ENCODE measurements around the gene SND1. TPM values are rescaled to one million over a fixed set of nuclear protein-coding genes. Genes with fewer than 3 reads are reported as not detected.

Gene SND1
- total RNA-seq, 2 experiments from 2014 or later: 132 to 148 TPM

DNA sequence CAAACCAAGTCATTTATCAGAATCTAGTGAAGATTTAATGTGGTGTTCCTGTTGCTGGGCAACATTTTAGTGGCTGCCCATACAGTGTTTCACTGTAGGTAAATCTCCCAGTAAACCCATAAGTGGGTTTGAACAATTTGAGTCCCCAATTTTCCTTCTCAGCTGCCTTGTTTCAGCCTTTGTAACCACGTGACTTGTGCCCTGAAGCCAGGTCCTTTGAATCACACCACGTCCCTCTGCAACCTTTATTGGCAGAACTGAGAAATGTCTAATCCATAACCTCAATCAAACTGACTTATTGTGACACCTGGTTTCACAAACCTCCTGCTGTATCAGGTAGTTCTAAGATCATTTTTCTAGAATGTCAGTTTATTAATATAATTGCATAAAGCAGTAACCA is 30.1 kb downstream of the SND1 start:
- no peak overlapping the region for H3K4me3 Mint-ChIP-seq
- H3K27me3 Mint-ChIP-seq: no peaks in the 10 kb centered on the region
- DNase-seq (no peak), ATAC-seq (ENCODE audit: low read depth) (no peak)
- no peak overlapping the region for H3K27ac Mint-ChIP-seq
- peaks cover 20% of the 10 kb centered on the region for H3K9me3 Mint-ChIP-seq
- POLR2A ChIA-PET: no interaction called here
- H3K4me1 Mint-ChIP-seq: peaks cover 11% of the 10 kb centered on the region
- H3K36me3 Mint-ChIP-seq: peaks cover 46% of the 10 kb centered on the region

DNA sequence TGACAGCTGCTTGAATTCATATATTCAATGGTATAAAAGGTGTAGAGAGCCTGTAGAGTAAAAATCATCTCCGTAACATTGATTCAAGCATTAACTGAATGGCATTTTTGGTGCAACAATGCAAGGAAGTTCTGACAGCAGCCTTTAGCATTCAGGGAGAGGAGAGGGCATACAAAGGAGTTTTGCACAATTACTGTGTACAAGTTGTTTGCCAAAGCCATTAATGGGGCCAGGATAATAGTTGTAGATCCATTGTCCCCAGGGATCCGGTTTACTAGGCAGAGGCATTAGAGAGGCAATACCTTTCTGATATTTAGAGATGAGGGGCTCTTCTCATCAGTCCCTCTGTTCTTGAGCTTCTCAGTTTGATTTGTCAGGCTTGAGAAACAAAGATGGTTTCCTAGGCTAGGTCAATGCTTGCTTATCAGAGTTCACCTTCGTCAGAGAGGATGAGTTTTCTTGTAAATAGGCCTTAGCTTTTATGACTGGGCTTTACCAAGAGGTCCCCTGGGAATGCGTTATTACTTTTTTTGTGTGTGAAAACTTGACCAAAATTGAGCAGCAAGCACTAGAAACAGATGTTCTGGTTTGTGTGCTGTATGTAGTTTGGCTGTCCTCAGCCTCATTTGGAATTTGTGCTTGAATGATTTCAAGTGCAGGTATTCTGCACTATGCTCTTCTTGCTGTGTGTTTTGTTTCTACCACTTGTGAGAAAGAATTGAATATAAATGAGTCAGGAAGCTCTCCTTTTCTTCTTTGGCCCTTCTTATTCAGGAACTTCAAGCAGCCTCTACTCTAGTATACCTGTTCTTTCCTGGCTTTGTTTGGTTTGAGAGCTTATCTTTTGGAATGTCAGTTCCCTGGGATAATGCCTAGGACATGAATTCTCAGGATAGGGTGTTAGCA is 32.0 kb downstream of the SND1 start:
- Mint-ChIP-seq H3K4me1 (peaks cover 8% of the 10 kb centered on the region), H3K4me3 (no peak overlapping the region), H3K36me3 (peaks cover 30% of the 10 kb centered on the region), H3K27ac (no peak overlapping the region), H3K9me3 (peaks cover 16% of the 10 kb centered on the region), H3K27me3 (no peaks in the 10 kb centered on the region)
- no peak for ATAC-seq (ENCODE audit: low read depth)
- no peak for DNase-seq
- POLR2A ChIA-PET: no interaction called here

DNA sequence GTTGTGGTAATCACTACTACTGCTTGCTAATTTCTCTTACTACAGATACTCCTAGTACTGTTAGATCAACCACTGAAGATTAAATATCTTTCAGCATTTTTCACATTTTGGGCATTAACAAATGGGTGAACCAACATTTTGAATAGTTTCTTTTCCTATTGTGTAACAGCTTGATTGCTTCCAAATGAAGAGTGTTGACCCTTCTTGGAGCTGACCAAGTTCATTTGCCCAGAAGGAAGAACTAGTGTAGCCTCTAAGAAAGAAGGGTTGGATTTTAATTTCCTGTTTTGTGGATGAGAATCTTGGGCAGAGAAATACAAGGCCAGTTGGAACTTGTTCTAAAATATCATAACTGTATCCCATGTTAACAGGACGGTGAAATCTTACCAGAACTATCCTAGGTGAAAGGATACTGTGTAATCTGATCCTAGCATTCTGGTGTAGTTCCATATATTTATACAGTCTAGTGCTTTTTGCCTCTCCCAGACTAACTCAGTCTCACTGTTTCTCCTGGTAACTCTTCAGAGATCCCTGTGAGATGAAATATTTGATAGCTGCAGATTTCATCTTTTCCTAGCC is 37.3 kb downstream of the SND1 start:
- POLR2A ChIA-PET: no interaction called here
- DNase-seq: no peak
- ATAC-seq (ENCODE audit: low read depth): no peak
- Mint-ChIP-seq H3K27me3 (no peaks in the 10 kb centered on the region), H3K9me3 (no peaks in the 10 kb centered on the region), H3K27ac (no peak overlapping the region), H3K4me3 (no peak overlapping the region), H3K4me1 (peaks cover 4% of the 10 kb centered on the region), H3K36me3 (peaks cover 20% of the 10 kb centered on the region)

DNA sequence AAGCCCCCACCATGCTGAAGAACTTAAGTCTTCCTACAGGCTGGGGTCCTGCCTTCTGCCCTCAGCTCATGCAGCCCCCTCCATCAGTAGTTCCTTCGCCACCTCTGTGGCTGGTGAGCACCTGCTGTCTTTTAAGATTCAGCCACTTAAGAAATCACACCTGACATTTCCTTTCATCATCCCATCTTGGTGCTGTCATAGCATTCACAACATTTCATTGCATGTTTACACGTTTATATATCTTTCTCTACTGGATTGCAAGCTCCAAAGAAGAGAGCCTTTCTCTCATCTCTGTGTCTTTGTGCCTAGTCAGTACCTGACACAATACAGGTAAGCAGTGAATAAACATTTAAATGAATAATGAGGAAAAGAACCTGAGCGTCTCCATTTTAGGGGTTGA is 38.3 kb downstream of the SND1 start:
- no peak for DNase-seq
- Mint-ChIP-seq H3K4me1 (peaks cover 4% of the 10 kb centered on the region), H3K9me3 (no peaks in the 10 kb centered on the region), H3K36me3 (peaks cover 27% of the 10 kb centered on the region), H3K27ac (no peak overlapping the region), H3K4me3 (no peak overlapping the region), H3K27me3 (no peaks in the 10 kb centered on the region)
- POLR2A ChIA-PET: no interaction called here
- ATAC-seq (ENCODE audit: low read depth): no peak

DNA sequence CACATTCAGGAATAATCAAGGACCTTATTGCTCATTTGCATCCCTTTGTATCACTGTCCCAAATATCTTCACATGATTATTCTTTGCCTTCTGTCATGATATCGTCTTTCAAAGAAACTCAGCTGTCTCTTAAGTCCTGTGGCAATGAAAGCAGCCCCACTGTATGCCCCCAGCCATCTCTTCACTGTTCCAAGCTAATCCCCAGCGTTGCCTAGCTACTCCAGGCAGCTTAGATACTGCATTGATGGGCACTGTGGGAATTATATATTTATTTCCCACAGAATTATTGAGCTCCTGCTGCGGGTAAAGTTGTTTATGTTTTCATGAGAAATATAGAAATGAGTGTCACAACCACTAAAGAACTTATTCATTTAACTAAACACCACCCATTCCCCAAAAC is 38.8 kb downstream of the SND1 start:
- H3K27me3 Mint-ChIP-seq: no peaks in the 10 kb centered on the region
- H3K4me1 Mint-ChIP-seq: peaks cover 4% of the 10 kb centered on the region
- POLR2A ChIA-PET: no interaction called here
- no peak overlapping the region for H3K4me3 Mint-ChIP-seq
- no peaks in the 10 kb centered on the region for H3K9me3 Mint-ChIP-seq
- H3K27ac Mint-ChIP-seq: no peak overlapping the region
- ATAC-seq (ENCODE audit: low read depth) (no peak), DNase-seq (no peak)
- H3K36me3 Mint-ChIP-seq: peaks cover 32% of the 10 kb centered on the region

DNA sequence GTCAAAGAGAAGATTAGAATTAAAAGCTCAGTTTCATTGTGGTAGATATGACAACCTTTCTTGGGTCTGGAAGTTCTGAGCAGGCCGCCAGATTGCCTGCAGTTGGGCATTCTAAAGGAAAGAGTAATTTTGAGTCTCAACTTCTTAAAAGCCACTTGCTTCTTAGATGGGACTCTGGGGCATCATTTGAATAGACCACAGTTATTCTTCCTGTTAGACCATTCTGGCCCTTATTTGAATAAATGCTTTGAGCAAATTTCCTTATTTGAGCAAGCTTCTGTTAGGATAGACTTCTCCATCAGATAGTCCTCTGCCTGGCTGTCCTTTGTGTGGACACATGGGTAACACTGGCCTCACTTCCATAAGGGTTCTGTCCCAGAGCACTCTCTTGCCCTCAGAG is 40.2 kb downstream of the SND1 start:
- ATAC-seq (ENCODE audit: low read depth): no peak
- Mint-ChIP-seq H3K9me3 (no peaks in the 10 kb centered on the region), H3K4me1 (peaks cover 4% of the 10 kb centered on the region), H3K36me3 (peaks cover 32% of the 10 kb centered on the region), H3K27ac (no peak overlapping the region), H3K27me3 (no peaks in the 10 kb centered on the region), H3K4me3 (no peak overlapping the region)
- POLR2A ChIA-PET: no interaction called here
- no peak for DNase-seq

DNA sequence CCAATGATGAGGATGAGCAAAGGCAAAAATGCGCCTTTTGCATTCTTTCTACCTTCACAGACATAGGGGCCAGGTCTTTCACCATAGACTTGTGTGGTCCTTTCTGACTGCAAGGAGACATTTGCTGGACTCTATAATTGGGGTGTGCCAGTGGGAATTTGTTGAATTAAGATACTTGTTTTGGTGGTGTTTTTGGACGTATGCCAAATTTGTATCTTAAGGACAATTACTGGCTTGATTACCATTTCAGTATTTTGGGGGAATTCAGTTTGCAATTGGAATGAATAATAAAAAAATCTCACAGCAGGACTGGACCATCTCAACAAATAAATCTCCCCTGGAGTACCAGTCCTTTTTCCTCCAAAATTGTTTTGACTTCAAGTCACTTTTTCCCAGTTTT is 47.9 kb downstream of the SND1 start:
- POLR2A ChIA-PET: no interaction called here
- DNase-seq (no peak), ATAC-seq (ENCODE audit: low read depth) (no peak)
- Mint-ChIP-seq H3K27me3 (no peaks in the 10 kb centered on the region), H3K4me3 (no peak overlapping the region), H3K27ac (no peak overlapping the region), H3K4me1 (no peaks in the 10 kb centered on the region), H3K9me3 (no peaks in the 10 kb centered on the region), H3K36me3 (peaks cover 26% of the 10 kb centered on the region)

DNA sequence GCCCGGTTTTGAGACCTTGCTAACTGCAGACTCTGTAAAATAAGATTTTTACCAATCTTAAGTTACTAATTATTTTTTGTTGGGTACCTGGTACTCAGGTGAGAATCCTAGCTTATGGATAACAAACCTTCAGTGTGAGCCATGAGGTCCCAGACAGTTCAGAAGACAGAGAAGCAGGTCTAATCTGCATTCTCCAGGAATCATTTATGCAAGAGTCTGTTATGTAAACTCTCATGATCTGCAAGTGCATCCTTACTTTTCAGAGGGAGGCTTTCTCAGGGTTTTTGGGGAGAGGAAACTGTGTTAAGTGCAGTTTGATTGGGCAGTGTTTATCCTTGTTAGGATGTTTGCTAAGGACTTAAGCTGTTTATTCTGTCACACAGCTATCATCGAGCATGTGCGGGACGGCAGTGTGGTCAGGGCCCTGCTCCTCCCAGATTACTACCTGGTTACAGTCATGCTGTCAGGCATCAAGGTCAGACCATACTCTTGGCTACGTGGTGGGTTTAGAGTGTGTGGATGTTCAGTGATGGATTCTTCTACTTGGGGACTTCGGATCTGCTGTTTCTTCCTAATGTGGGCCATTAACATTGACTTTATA is 50.2 kb downstream of the SND1 start:
- no peak overlapping the region for H3K27ac Mint-ChIP-seq
- H3K4me3 Mint-ChIP-seq: no peak overlapping the region
- DNase-seq (no peak), ATAC-seq (ENCODE audit: low read depth) (no peak)
- H3K36me3 Mint-ChIP-seq: peaks cover 19% of the 10 kb centered on the region
- H3K27me3 Mint-ChIP-seq: no peaks in the 10 kb centered on the region
- H3K9me3 Mint-ChIP-seq: no peaks in the 10 kb centered on the region
- POLR2A ChIA-PET: no interaction called here
- no peaks in the 10 kb centered on the region for H3K4me1 Mint-ChIP-seq

DNA sequence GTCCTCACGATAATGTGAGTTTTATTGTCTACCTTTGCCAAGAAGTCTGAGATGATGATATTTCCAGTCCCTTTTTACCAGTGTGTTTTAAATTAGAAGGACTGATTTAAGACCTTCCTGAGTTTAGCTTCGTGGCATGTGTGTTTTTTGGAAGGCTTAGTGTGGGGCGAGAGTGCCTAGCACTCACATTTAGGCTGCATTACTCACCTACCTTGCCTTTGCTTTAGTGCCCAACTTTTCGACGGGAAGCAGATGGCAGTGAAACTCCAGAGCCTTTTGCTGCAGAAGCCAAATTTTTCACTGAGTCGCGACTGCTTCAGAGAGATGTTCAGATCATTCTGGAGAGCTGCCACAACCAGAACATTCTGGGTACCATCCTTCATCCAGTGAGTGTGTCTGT is 50.9 kb downstream of the SND1 start:
- H3K36me3 Mint-ChIP-seq: peaks cover 22% of the 10 kb centered on the region

DNA sequence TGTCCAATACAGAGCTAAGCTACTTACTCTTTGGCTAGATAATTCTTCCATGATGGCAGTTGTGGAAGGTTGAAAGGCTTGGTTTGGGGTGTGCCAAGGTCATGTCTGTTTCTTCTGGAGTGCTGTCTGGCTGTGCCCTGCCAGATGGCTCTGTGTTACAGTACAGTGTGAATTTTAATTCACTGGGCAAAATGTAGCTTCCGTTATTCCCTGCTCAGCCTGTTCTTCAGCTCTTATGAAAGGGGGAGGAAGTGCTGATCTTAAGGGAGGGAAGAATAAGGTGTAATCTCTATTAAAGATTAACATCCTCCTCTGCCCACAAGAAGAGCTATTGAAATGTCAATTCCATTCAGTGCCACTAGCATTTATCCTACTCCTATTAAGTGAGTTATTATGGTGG is 52.2 kb downstream of the SND1 start:
- no peaks in the 10 kb centered on the region for H3K27me3 Mint-ChIP-seq
- peaks cover 17% of the 10 kb centered on the region for H3K36me3 Mint-ChIP-seq
- no peak overlapping the region for H3K27ac Mint-ChIP-seq
- POLR2A ChIA-PET: no interaction called here
- no peak for DNase-seq
- H3K4me3 Mint-ChIP-seq: no peak overlapping the region
- no peaks in the 10 kb centered on the region for H3K9me3 Mint-ChIP-seq
- ATAC-seq (ENCODE audit: low read depth): no peak
- no peaks in the 10 kb centered on the region for H3K4me1 Mint-ChIP-seq

More for the DNA sequence above, 50.9 kb downstream of the SND1 start:
- Mint-ChIP-seq H3K9me3 (no peaks in the 10 kb centered on the region), H3K27ac (no peak overlapping the region), H3K4me3 (no peak overlapping the region), H3K27me3 (no peaks in the 10 kb centered on the region), H3K4me1 (no peaks in the 10 kb centered on the region)
- ATAC-seq (ENCODE audit: low read depth) (no peak), DNase-seq (no peak)
- POLR2A ChIA-PET: interaction anchor here (0.7 kb wide), 1 partner anchor 291 kb away, joined by 3 read pairs; no protein-coding TSS in a partner anchor

DNA sequence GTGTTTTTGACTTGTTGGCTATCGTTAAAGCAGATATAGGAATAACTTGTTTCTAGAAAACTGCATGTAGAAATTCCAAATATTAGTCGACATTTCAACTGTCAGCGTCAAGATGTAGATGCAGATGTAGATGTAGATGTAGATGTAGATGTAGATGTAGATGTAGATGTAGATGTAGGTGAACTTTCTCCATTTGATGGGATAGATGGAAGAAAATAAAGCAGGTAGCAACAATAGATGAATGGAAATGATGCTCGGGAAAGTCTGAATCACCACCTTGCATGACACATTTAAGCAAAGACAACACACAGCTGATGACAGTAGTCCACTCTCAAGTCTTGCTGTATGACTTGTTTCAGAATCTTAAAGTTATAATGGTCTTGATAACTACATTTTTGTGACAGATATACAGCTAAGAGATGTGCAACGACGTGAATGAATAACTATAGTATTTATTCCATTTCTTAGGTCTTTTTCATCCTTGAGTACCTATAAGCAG is 53.5 kb downstream of the SND1 start:
- Mint-ChIP-seq H3K27ac (no peak overlapping the region), H3K9me3 (no peaks in the 10 kb centered on the region), H3K27me3 (no peaks in the 10 kb centered on the region), H3K4me3 (no peak overlapping the region), H3K36me3 (peaks cover 25% of the 10 kb centered on the region), H3K4me1 (no peaks in the 10 kb centered on the region)
- ATAC-seq (ENCODE audit: low read depth) (no peak), DNase-seq (no peak)
- POLR2A ChIA-PET: no interaction called here

DNA sequence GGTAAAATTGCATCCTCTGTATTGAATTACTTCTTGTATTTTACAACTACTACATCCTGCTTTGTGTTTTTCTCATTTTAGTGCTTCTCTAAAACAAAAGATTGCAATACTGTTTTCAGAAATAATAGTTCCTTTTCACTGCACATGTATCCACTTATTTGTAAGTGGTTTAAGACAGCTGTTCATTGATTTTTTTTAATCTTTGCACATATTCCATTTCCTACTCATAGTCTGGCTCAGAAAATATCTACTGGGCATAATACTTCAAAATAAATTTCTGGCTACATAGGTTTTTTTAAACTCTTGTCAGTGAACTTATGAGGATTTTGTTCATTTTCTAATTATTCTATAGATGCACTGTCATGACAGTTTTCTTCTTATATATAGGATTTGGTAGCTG is 54.8 kb downstream of the SND1 start:
- H3K36me3 Mint-ChIP-seq: peaks cover 33% of the 10 kb centered on the region
- no peaks in the 10 kb centered on the region for H3K4me1 Mint-ChIP-seq
- H3K27ac Mint-ChIP-seq: no peak overlapping the region
- H3K4me3 Mint-ChIP-seq: no peak overlapping the region
- no peak for DNase-seq
- no peak for ATAC-seq (ENCODE audit: low read depth)
- peaks cover 2% of the 10 kb centered on the region for H3K9me3 Mint-ChIP-seq
- H3K27me3 Mint-ChIP-seq: no peaks in the 10 kb centered on the region
- POLR2A ChIA-PET: no interaction called here

DNA sequence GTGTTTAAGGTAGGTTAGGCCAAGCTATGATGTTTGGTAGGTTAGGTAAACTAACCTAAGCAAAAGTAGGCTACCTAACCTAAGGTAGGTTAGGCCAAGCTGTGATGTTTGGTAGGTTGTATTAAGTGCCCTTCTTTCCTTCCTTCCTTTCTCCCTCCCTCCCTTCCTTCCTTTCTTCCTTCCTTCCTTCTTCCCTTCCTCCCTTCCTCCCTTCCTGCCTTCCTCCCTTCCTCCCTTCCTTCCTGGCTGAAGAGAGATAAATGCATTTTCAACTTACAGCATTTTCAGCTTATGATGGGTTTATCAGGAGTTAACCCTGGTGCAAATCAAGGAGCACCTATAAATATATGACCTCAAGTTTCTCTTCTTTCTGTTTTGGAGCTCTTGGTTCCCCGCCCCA is 56.2 kb downstream of the SND1 start:
- ATAC-seq (ENCODE audit: low read depth) (no peak), DNase-seq (no peak)
- POLR2A ChIA-PET: interaction anchor here (0.9 kb wide), 1 partner anchor 52 kb away, joined by 3 read pairs; no protein-coding TSS in a partner anchor
- H3K27ac Mint-ChIP-seq: no peak overlapping the region
- no peaks in the 10 kb centered on the region for H3K4me1 Mint-ChIP-seq
- peaks cover 3% of the 10 kb centered on the region for H3K9me3 Mint-ChIP-seq
- no peaks in the 10 kb centered on the region for H3K27me3 Mint-ChIP-seq
- H3K4me3 Mint-ChIP-seq: no peak overlapping the region
- H3K36me3 Mint-ChIP-seq: peaks cover 42% of the 10 kb centered on the region

DNA sequence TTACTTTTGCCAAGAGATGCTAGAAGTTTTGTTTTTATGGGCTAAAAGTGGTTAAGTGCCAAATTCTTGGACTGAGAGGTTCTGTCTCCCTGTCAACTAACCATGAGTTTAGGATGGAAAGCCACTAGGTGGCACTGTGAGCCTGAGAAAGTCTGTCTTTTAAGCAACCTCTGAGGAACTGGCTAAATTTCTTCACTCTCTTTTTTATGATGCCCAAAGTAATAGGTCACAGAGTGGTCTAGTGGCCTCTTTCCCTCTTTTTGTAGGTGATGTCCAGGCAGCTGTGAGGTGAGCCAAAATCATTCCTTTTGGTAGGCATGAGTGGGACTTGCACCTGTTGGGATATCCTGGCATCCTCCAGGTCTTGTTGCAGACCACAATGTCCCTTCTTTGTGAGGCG is 56.8 kb downstream of the SND1 start:
- Mint-ChIP-seq H3K27me3 (no peaks in the 10 kb centered on the region), H3K36me3 (peaks cover 41% of the 10 kb centered on the region), H3K9me3 (peaks cover 3% of the 10 kb centered on the region), H3K27ac (no peak overlapping the region), H3K4me1 (no peaks in the 10 kb centered on the region), H3K4me3 (no peak overlapping the region)
- POLR2A ChIA-PET: interaction anchor here (0.5 kb wide), 1 partner anchor 520 kb away, joined by 4 read pairs; no protein-coding TSS in a partner anchor
- DNase-seq: peak; percentile 45
- peak; percentile 66 for ATAC-seq (ENCODE audit: low read depth)
